Fibroblast of villous mesenchyme (primary cell): Measurements from ENCODE around the gene NDUFA13. TPM values are rescaled to one million over a fixed set of nuclear protein-coding genes. Genes with fewer than 3 reads are reported as not detected.

ENCODE experiments used
- DNase-seq: peaks from one replicate; pipeline ENCODE4 v3.0.0-alpha.2; 2010; ENCODE audit warnings: low read depth
- H3K4me3 ChIP-seq: 2 replicates; pipeline ENCODE4 v1.5.1; 2011; ENCODE audit warnings: low read depth, mild to moderate bottlenecking, low read length
- CTCF ChIP-seq: IDR thresholded peaks from 2 replicates; pipeline ENCODE4 v1.5.1; 2012; ENCODE audit warnings: low read depth, mild to moderate bottlenecking, low read length; ENCODE audit not compliant: insufficient read depth
- total RNA-seq: library from RNA; depleted of rRNA; stranded (reverse); fragments of >200 nt; gene quantifications from 2 replicates; pipeline ENCODE4 v1.2.3, GENCODE V29; 2012

Gene NDUFA13
- total RNA-seq, 1 donor: 199 TPM

GRCh38 chr19:19475849-19476828, 39.9 kb upstream of the NDUFA13 start:
- peak; percentile 64 for TF ChIP-seq CTCF
- no peak overlapping the region for H3K4me3 ChIP-seq
- peak; percentile 48 for DNase-seq

- no peak overlapping the region for H3K4me3 ChIP-seq
- DNase-seq: no peak
- TF ChIP-seq CTCF: no peak
Observed at GRCh38 chr19:19477705-19478383, 38.2 kb upstream of the NDUFA13 start.

- no peak for TF ChIP-seq CTCF
- no peak for DNase-seq
- H3K4me3 ChIP-seq: no peak overlapping the region
Observed at GRCh38 chr19:19480688-19481087, 35.3 kb upstream of the NDUFA13 start.

GRCh38 chr19:19482809-19483596, 33.0 kb upstream of the NDUFA13 start:
- no peak overlapping the region for H3K4me3 ChIP-seq
- no peak for DNase-seq
- TF ChIP-seq CTCF: no peak

- no peak for TF ChIP-seq CTCF
- DNase-seq: peak; percentile 40
- H3K4me3 ChIP-seq: no peak overlapping the region
Observed at GRCh38 chr19:19485161-19485997, 30.6 kb upstream of the NDUFA13 start.

- TF ChIP-seq CTCF: no peak
- no peak for DNase-seq
- H3K4me3 ChIP-seq: no peak overlapping the region
Observed at GRCh38 chr19:19485998-19486290, 30.1 kb upstream of the NDUFA13 start.
